HG03103 (cell line): Measurements from ENCODE around the gene MAGEH1.

ENCODE experiments used
- ATAC-seq: cut with Tn5 transposase; IDR thresholded peaks from one replicate; pipeline ENCODE4 v1.9.1; 2021; ENCODE audit warnings: low read depth; ENCODE audit not compliant: unreplicated experiment

Gene MAGEH1

DNA sequence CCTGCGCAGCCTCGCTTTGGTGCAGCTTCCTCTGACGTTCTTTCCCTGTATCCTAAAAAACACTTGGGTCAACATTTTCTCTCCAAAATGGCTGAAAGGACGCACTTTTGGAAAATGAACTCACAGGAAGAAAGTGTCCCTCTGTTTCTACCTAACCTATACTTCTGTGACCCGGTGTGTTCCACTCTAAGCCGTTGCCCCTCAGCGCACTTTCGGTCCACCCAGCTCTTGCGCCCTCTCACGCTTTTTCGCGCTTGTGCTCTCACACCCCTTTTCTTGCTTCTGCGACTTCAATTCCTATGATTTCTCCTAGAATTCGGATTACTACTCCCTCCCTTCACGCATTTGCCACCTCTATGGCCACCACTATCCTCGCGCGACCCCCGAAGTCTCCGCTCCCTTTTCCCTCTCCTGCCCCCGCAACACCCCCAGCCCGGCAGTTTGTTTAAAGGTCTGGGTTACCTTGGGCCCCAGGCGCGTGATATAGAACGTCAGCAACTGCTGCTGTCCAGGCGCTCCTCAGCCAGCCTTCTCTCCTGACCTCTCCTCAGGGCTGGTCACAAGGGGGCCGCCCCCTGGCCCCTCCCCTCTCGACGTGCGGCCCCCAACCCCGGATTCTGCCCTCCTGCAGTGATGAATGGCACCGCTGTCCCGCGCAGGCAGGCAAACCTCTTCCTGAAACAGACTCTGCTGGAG is 37.5 kb downstream of the MAGEH1 start, which contains the start of gene USP51:
Gene USP51 (minus strand): TSS at position 535 of the 696 bp plus-strand sequence. CDS start 909 bp downstream, outside the sequence.
- peak; percentile 29 for ATAC-seq

- ATAC-seq = no peak
These were observed 38.2 kb downstream of the MAGEH1 start for GRCh38 chrX:55490121-55490520.

DNA sequence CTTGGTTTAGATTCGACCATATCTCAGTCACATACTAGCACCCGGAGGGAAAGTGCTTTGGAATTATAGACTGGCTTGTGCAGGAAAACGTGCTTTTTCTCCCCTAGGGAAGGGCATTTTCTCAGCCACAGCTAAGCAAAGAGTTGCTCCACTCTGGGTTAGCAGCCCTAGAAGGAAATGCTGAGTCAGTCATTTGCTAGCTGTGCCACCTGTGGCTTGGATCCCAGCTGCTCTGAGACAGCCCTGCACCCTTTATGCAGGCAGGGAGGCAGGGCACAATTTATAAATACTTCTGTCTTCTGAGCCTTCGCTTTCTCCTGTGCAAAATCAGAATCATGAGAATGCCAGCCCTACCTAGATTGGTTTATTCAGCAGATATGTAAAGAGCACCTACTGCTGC is 39.0 kb downstream of the MAGEH1 start:
- ATAC-seq = no peak
